Heart left ventricle (tissue), 13 donors: Measurements from ENCODE around the gene RAB3D.

Source experiments
- POLR2A ChIP-seq, 2 donors: fragments of 450-650 bp; IDR thresholded peaks; one replicate each; pipeline ENCODE4 v1.6.1; 2017; ENCODE audit warnings: antibody characterized with exemption in 2 of 2, mild to moderate bottlenecking in 2 of 2, moderate library complexity in 2 of 2
- TF ChIP-seq, protein P1 (sequence below), 12 donors: fragments of 200-600 bp; sonication (generic) in 4 of 12; IDR thresholded peaks; one replicate each; pipeline versions ENCODE4 v1.5.0 to v1.8.0; 2018 to 2022; ENCODE audit warnings: antibody characterized with exemption in 12 of 12, mild to moderate bottlenecking in 5 of 12
- donor health status: ischemic (EF 13 %, LVEDD 7.1; RV severe dilation, severe dysfunction).
- donor health status: DM: no; HTN: yes; CAD: no.
- donor health status: DM: no; HTN: no; CAD: no.
- donor health status: ischemic (EF 25% LVEDD 6.9; RV normal size, moderate dysfunction).
- donor health status: ischemic (EF 25% LVEDD 5.7; RV mildly dilated, moderate dysfunction).
- donor health status: ischemic (EF 35%, LVEDD 5.7; RV mildly dilated, moderate dysfunction).
- donor health status: nonischemic (EF 11% LVEDD 7.7; RV severe dilation, severe dysfunction).
- donor health status: DM: yes; HTN: yes; CAD: no.
- donor health status: PGD.
- donor health status: ischemic (EF 29% LVEDD 5.4; RV normal size, mild dysfunction).
- donor health status: nonischemic (EF 23%, LVEDD 6.1; RV moderate dilation, normal function).

DNA sequence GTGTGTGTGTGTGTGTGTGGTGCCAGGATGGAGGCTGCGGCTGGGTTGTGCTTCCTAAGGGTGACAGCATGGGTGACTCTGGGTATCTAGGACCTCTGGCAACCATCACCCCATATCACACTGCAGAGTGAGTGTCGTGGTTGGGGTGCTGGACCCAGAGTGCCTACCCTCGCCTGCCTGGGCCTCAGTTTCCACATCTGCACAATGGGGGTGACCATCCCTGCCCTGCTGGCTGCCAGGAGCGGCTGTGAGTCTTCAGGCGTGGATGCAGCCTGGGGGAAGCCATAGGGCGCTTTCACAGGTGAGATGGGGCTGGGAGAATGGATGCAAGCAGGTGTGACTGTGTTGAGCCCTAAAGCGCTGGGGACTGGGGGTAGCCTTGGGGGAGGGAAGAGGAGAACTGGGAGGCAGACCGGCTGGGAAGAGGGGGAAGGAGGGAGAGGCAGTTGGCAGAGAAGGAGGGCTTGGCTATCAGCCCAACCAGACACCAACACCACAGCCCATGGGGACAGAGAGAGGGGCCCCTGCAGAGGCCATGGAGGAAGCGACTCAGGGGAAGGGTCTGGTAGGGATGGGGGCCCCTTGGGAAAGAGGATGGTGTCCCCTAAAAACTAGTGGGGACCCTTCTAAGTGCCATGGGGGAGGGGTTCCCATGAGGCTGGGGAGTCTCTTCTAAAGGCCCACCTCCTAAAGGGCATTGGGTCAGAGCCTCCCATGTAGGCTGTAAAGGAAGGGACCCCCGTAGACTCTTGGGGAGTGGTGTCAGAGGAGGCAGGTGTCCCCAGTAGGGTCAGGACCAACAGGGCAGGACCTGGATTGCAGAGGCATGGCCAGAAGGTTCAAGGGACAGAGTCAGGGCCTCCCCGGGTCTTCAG, 17.5 kb upstream of the RAB3D start:
- TF ChIP-seq, protein P1, sequence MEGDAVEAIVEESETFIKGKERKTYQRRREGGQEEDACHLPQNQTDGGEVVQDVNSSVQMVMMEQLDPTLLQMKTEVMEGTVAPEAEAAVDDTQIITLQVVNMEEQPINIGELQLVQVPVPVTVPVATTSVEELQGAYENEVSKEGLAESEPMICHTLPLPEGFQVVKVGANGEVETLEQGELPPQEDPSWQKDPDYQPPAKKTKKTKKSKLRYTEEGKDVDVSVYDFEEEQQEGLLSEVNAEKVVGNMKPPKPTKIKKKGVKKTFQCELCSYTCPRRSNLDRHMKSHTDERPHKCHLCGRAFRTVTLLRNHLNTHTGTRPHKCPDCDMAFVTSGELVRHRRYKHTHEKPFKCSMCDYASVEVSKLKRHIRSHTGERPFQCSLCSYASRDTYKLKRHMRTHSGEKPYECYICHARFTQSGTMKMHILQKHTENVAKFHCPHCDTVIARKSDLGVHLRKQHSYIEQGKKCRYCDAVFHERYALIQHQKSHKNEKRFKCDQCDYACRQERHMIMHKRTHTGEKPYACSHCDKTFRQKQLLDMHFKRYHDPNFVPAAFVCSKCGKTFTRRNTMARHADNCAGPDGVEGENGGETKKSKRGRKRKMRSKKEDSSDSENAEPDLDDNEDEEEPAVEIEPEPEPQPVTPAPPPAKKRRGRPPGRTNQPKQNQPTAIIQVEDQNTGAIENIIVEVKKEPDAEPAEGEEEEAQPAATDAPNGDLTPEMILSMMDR (IDR thresholded peaks at IDR 0.05) = no peak
- TF ChIP-seq POLR2A (IDR thresholded peaks at IDR 0.05) = no peak
